ENCODE data around the gene MYO1D.

DNA sequence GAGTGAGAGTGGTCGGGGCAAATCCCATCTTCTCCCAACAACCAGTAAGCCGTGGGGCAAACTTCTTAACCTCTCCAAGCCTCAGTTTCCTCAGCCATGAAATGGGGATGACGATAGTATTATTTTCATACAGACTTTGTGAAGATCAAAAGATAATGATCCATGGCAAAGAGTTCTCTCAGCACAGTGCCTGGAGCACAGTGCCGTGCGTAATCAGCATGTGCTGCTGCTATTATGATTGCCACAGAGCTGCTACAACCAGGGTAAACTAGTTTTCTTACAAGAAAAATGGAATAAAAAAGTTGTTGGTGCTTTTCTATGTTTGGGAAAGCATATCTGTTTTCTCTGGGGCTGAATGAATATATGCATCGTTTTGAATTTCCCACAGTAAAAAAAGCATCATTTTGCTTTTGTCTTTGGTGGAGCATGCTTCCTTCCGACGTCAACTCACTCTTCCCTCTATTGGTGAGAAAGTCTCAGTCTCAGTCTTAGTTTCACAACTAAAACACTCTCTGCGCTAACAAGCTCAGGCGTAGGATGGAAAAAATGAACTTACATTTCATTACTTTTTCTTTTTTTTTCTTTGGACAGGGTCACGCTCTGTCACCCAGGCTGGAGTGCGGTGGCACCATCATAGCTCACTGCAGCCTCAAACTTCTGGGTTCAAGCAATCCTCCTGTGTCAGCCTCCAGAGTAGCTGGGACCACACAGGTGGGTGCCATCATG lies 352.9 kb downstream of the MYO1D start:
- no peak for TF ChIP-seq CTCF (IDR thresholded peaks at IDR 0.05; ENCODE audit: low read depth, low read length, missing input control)
- no peak for TF ChIP-seq SP1 (IDR thresholded peaks at IDR 0.05)
- TF ChIP-seq FOXA1 (IDR thresholded peaks at IDR 0.05), result no peak
- TF ChIP-seq, protein P1, sequence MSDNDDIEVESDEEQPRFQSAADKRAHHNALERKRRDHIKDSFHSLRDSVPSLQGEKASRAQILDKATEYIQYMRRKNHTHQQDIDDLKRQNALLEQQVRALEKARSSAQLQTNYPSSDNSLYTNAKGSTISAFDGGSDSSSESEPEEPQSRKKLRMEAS (IDR thresholded peaks at IDR 0.05), result no peak

All from liver (tissue), 3 donors.